Measurements from ENCODE around the gene MCHR1.

MCHR1 gene

DNA sequence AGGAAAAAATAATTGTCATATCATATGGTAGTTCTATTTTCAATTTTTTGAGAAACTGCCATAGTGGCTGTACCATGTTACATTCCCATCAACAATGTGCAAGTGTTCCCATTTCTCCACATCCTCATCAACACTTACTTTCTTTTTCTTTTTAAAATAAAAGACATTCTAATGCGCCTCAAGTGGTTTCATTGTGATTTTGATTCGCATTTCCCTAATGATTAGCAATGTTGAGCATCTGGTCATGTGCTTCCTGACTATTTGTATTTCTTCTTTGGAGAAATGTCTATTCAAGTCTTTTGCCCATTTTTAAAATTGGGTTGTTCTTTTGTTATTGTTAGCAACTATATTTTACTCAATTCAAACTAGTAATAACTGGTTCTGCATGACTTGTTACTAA, 8.4 kb downstream of the MCHR1 start:
- WGBS, 2 experiments, result 77 to 88% methylated on average over 2 of the region's 2 CpGs
- no peaks in the 10 kb centered on the region for H3K36me3 ChIP-seq (ENCODE audit: control insufficient read depth, insufficient read depth, low read length)
- no peaks in the 10 kb centered on the region for H3K27me3 ChIP-seq (ENCODE audit: control insufficient read depth, insufficient read depth, low read length, poor library complexity, severe bottlenecking)
- no peak overlapping the region for H3K4me3 ChIP-seq (ENCODE audit: insufficient read depth, low read depth, low read length)
- H3K9me3 ChIP-seq (ENCODE audit: control insufficient read depth, low read length), result no peaks in the 10 kb centered on the region
- H3K4me1 ChIP-seq (ENCODE audit: control insufficient read depth, insufficient read depth, low read length), result peaks cover 6% of the 10 kb centered on the region
- H3K27ac ChIP-seq (ENCODE audit: insufficient read depth, low read depth, low read length, poor library complexity, severe bottlenecking), result no peak overlapping the region

- 73% methylated on average over 8 of the region's 8 CpGs for WGBS, 2 experiments
- Histone ChIP-seq H3K27ac (ENCODE audit: insufficient read depth, low read depth, low read length, poor library complexity, severe bottlenecking) (no peak overlapping the region), H3K27me3 (ENCODE audit: control insufficient read depth, insufficient read depth, low read length, poor library complexity, severe bottlenecking) (no peaks in the 10 kb centered on the region), H3K4me1 (ENCODE audit: control insufficient read depth, insufficient read depth, low read length) (no peaks in the 10 kb centered on the region), H3K36me3 (ENCODE audit: control insufficient read depth, insufficient read depth, low read length) (no peaks in the 10 kb centered on the region), H3K4me3 (ENCODE audit: insufficient read depth, low read depth, low read length) (no peak overlapping the region), H3K9me3 (ENCODE audit: control insufficient read depth, low read length) (no peaks in the 10 kb centered on the region)
Measured at GRCh38 chr22:40690370-40690769, 11.1 kb downstream of the MCHR1 start.

- no peaks in the 10 kb centered on the region for H3K36me3 ChIP-seq (ENCODE audit: control insufficient read depth, insufficient read depth, low read length)
- no peak overlapping the region for H3K27ac ChIP-seq (ENCODE audit: insufficient read depth, low read depth, low read length, poor library complexity, severe bottlenecking)
Measured at GRCh38 chr22:40691532-40691931, 12.2 kb downstream of the MCHR1 start.

GRCh38 chr22:40694411-40694810, 15.1 kb downstream of the MCHR1 start:
- H3K36me3 ChIP-seq (ENCODE audit: control insufficient read depth, insufficient read depth, low read length), result no peaks in the 10 kb centered on the region
- no peaks in the 10 kb centered on the region for H3K27me3 ChIP-seq (ENCODE audit: control insufficient read depth, insufficient read depth, low read length, poor library complexity, severe bottlenecking)
- WGBS, 2 experiments, result 85 to 92% methylated on average over 7 of the region's 7 CpGs
- no peak overlapping the region for H3K27ac ChIP-seq (ENCODE audit: insufficient read depth, low read depth, low read length, poor library complexity, severe bottlenecking)
- H3K4me1 ChIP-seq (ENCODE audit: control insufficient read depth, insufficient read depth, low read length), result no peaks in the 10 kb centered on the region
- no peak overlapping the region for H3K4me3 ChIP-seq (ENCODE audit: insufficient read depth, low read depth, low read length)
- H3K9me3 ChIP-seq (ENCODE audit: control insufficient read depth, low read length), result no peaks in the 10 kb centered on the region

More at GRCh38 chr22:40691532-40691931, 12.2 kb downstream of the MCHR1 start:
- Histone ChIP-seq H3K4me3 (ENCODE audit: insufficient read depth, low read depth, low read length) (no peak overlapping the region), H3K9me3 (ENCODE audit: control insufficient read depth, low read length) (no peaks in the 10 kb centered on the region), H3K4me1 (ENCODE audit: control insufficient read depth, insufficient read depth, low read length) (no peaks in the 10 kb centered on the region), H3K27me3 (ENCODE audit: control insufficient read depth, insufficient read depth, low read length, poor library complexity, severe bottlenecking) (no peaks in the 10 kb centered on the region)

DNA sequence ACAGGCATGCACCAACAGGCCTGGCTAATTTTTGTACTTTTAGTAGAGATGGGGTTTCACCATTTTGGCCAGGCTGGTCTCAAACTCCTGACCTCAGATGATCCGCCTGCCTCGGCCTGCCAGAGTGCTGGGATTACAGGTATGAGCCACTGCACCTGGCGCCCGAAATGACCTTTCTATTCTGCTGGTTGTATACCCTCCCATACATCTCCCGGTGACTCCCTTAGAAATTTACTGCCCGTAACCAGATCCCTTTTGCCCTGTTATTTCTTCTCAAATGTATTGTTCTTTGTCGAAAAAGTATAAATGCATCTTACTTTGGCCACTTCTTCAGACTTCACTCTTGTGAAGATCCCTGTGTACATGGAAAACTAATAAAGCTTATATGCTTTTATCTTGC, 22.0 kb downstream of the MCHR1 start:
- Histone ChIP-seq H3K36me3 (ENCODE audit: control insufficient read depth, insufficient read depth, low read length) (no peaks in the 10 kb centered on the region), H3K27me3 (ENCODE audit: control insufficient read depth, insufficient read depth, low read length, poor library complexity, severe bottlenecking) (no peaks in the 10 kb centered on the region), H3K4me3 (ENCODE audit: insufficient read depth, low read depth, low read length) (no peak overlapping the region), H3K4me1 (ENCODE audit: control insufficient read depth, insufficient read depth, low read length) (no peaks in the 10 kb centered on the region), H3K9me3 (ENCODE audit: control insufficient read depth, low read length) (no peaks in the 10 kb centered on the region), H3K27ac (ENCODE audit: insufficient read depth, low read depth, low read length, poor library complexity, severe bottlenecking) (no peak overlapping the region)
- WGBS, 2 experiments, result 92 to 93% methylated on average over 7 of the region's 7 CpGs

- H3K4me3 ChIP-seq (ENCODE audit: insufficient read depth, low read depth, low read length), result no peak overlapping the region
- no peak overlapping the region for H3K27ac ChIP-seq (ENCODE audit: insufficient read depth, low read depth, low read length, poor library complexity, severe bottlenecking)
- WGBS, 2 experiments, result 80 to 86% methylated on average over 1 of the region's 1 CpG
Measured at GRCh38 chr22:40703174-40703573, 23.9 kb downstream of the MCHR1 start.

DNA sequence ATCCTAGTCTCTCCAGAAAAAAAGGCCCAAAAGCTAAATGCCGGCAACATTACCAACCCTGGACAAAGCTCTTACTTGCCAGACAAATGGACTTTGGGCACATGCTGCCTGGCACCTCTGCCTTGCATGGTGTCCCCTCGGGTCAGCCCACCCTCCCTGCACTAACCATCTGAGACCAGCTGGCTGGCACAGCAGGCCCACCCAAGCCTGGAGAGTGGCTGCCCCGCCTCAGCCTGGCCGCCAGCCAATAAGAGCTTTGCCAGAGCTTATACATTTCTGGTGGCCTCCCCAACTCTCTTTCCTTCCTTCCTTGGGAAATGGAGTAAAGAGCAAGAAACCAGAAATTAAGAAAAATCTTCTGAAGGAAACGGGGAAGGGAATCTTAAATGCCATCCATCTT, 24.5 kb downstream of the MCHR1 start:
- H3K36me3 ChIP-seq (ENCODE audit: control insufficient read depth, insufficient read depth, low read length), result no peaks in the 10 kb centered on the region

More at GRCh38 chr22:40703174-40703573, 23.9 kb downstream of the MCHR1 start:
- Histone ChIP-seq H3K9me3 (ENCODE audit: control insufficient read depth, low read length) (no peaks in the 10 kb centered on the region), H3K36me3 (ENCODE audit: control insufficient read depth, insufficient read depth, low read length) (no peaks in the 10 kb centered on the region), H3K4me1 (ENCODE audit: control insufficient read depth, insufficient read depth, low read length) (no peaks in the 10 kb centered on the region), H3K27me3 (ENCODE audit: control insufficient read depth, insufficient read depth, low read length, poor library complexity, severe bottlenecking) (no peaks in the 10 kb centered on the region)

DNA sequence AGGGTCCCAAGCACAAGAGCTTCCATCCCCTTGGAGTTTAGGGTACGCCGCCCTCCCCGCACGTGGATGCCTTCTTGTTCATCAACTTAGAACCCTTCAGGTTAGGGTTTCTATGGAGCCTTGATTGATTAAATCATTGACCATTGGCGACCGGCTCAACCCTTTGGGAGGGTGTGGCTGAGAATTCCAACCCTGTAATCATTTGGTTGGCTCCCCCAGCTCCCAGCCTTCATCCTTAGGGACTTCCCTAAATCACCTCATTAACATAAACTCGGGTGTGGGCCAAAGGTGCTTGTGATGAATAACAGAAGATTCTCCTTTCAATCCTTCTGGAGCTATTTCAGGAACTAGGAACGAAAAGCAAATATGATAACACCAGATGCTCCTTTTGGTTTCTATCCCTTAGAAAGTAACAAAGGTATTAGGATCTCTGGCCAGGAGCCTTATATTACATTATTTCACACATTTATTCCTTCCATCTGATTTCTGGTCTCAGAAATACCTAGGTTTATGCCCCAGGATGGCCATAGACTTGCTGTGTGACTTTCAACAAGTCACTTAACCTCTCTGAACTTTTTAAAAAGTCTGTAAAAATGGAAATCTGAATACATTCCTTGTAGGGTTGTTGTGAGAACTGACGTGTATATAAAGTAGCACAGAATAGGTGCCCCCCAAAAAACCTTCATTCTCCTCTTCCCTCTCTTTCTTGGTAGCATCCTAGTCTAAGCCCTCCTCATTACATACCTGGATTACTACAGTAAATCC, 26.8 kb downstream of the MCHR1 start:
- 74 to 76% methylated on average over 8 of the region's 9 CpGs for WGBS, 2 experiments
- no peaks in the 10 kb centered on the region for H3K27me3 ChIP-seq (ENCODE audit: control insufficient read depth, insufficient read depth, low read length, poor library complexity, severe bottlenecking)

More for the DNA sequence above, 24.5 kb downstream of the MCHR1 start:
- H3K27me3 ChIP-seq (ENCODE audit: control insufficient read depth, insufficient read depth, low read length, poor library complexity, severe bottlenecking), result no peaks in the 10 kb centered on the region
- H3K27ac ChIP-seq (ENCODE audit: insufficient read depth, low read depth, low read length, poor library complexity, severe bottlenecking), result no peak overlapping the region
- no peaks in the 10 kb centered on the region for H3K4me1 ChIP-seq (ENCODE audit: control insufficient read depth, insufficient read depth, low read length)
- no peak overlapping the region for H3K4me3 ChIP-seq (ENCODE audit: insufficient read depth, low read depth, low read length)
- 84 to 89% methylated on average over 5 of the region's 5 CpGs for WGBS, 2 experiments
- H3K9me3 ChIP-seq (ENCODE audit: control insufficient read depth, low read length), result no peaks in the 10 kb centered on the region

DNA sequence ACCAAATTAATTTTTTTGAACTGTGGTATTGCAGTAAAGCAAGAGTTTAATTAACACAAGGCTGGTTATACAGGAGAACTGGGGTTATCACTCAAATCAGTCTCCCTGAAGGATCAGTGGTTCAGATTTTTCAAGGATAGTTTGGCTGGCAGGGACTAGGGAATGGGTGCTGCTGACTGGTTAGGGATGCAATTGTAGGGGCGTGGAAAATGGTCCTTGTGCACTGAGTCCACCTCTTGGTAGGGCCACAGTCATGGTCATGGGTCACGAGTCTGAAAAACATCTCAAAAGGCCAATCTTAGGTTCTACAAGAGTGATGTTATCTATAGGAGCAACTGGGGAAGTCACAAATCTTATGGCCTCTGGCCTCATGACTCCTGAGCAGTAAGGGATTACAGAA, 27.9 kb downstream of the MCHR1 start:
- H3K27ac ChIP-seq (ENCODE audit: insufficient read depth, low read depth, low read length, poor library complexity, severe bottlenecking), result no peak overlapping the region
- no peaks in the 10 kb centered on the region for H3K36me3 ChIP-seq (ENCODE audit: control insufficient read depth, insufficient read depth, low read length)
- no peak overlapping the region for H3K4me3 ChIP-seq (ENCODE audit: insufficient read depth, low read depth, low read length)
- no peaks in the 10 kb centered on the region for H3K27me3 ChIP-seq (ENCODE audit: control insufficient read depth, insufficient read depth, low read length, poor library complexity, severe bottlenecking)
- no peaks in the 10 kb centered on the region for H3K9me3 ChIP-seq (ENCODE audit: control insufficient read depth, low read length)
- no peaks in the 10 kb centered on the region for H3K4me1 ChIP-seq (ENCODE audit: control insufficient read depth, insufficient read depth, low read length)
- 91 to 96% methylated on average over 2 of the region's 2 CpGs for whole genome bisulfite sequencing, 2 experiments

More for the DNA sequence above, 26.8 kb downstream of the MCHR1 start:
- H3K36me3 ChIP-seq (ENCODE audit: control insufficient read depth, insufficient read depth, low read length), result no peaks in the 10 kb centered on the region
- no peaks in the 10 kb centered on the region for H3K9me3 ChIP-seq (ENCODE audit: control insufficient read depth, low read length)
- H3K4me3 ChIP-seq (ENCODE audit: insufficient read depth, low read depth, low read length), result no peak overlapping the region
- no peaks in the 10 kb centered on the region for H3K4me1 ChIP-seq (ENCODE audit: control insufficient read depth, insufficient read depth, low read length)
- no peak overlapping the region for H3K27ac ChIP-seq (ENCODE audit: insufficient read depth, low read depth, low read length, poor library complexity, severe bottlenecking)

DNA sequence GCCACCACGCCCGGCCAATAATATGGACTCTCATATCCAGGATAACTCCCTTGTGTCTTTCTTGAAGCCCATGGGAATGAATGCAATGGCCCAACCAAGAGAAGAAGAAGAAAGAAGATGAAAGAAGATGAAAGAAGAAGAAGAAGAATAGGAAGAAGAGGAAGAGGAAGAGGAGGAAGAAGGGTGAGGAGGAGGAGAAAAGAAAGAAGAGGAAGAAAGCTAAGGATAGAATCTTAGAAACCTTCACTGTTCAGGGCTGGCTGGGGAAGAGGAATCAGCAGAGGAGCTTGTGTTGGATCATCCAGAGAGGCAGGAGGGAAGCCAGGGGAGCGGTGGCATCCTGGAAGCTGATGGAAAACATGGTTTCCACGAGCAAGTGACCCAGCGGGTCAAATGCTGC, 28.9 kb downstream of the MCHR1 start:
- no peaks in the 10 kb centered on the region for H3K36me3 ChIP-seq (ENCODE audit: control insufficient read depth, insufficient read depth, low read length)
- 96 to 98% methylated on average over 5 of the region's 5 CpGs for WGBS, 2 experiments

More for the DNA sequence above, 28.9 kb downstream of the MCHR1 start:
- Histone ChIP-seq H3K4me1 (ENCODE audit: control insufficient read depth, insufficient read depth, low read length) (no peaks in the 10 kb centered on the region), H3K9me3 (ENCODE audit: control insufficient read depth, low read length) (no peaks in the 10 kb centered on the region), H3K27me3 (ENCODE audit: control insufficient read depth, insufficient read depth, low read length, poor library complexity, severe bottlenecking) (peaks cover 7% of the 10 kb centered on the region), H3K4me3 (ENCODE audit: insufficient read depth, low read depth, low read length) (no peak overlapping the region), H3K27ac (ENCODE audit: insufficient read depth, low read depth, low read length, poor library complexity, severe bottlenecking) (no peak overlapping the region)

All from ectodermal cell (in vitro differentiated cells).